Measurements from ENCODE around the gene NXPH1. TPM values are rescaled to one million over a fixed set of nuclear protein-coding genes. Genes with fewer than 3 reads are reported as not detected.

NXPH1 gene
- polyA plus RNA-seq, 1 donor (not counting 4 experiments of a cell fraction or from before 2014, with no cell fraction given): not detected

- no peaks in the 10 kb centered on the region for H3K9me1 ChIP-seq (ENCODE audit: control insufficient read depth, extremely low read depth, insufficient read depth, low read length)
- no peak overlapping the region for H3K27ac ChIP-seq (ENCODE audit: control insufficient read depth, insufficient read depth, low read length)
- no peaks in the 10 kb centered on the region for H4K20me1 ChIP-seq (ENCODE audit: control insufficient read depth, extremely low read depth, insufficient read depth, low read length)
- H3K4me1 ChIP-seq (ENCODE audit: control insufficient read depth, extremely low read depth, insufficient read depth, low read length): no peaks in the 10 kb centered on the region
- no peak overlapping the region for H3K4me2 ChIP-seq (ENCODE audit: control insufficient read depth, extremely low read depth, insufficient read depth, low read depth, low read length)
- dilution Hi-C loops (cut with MboI; ENCODE audit: extremely low pct_ligation_motif_present, low sequenced_read_pairs): no loop called here
- TF ChIP-seq CTCF (optimal IDR thresholded peaks at IDR 0.05 in 1 of 3, IDR thresholded peaks at IDR 0.05 in 1 of 3, conservative IDR thresholded peaks at IDR 0.05 in 1 of 3; ENCODE audit: extremely low read depth in 1 of 3, insufficient read depth in 2 of 3, low read length in 3 of 3) (no peak), EZH2 (IDR thresholded peaks at IDR 0.05; ENCODE audit: low read length) (no peak)
- H3K9ac ChIP-seq (ENCODE audit: control insufficient read depth, extremely low read depth, insufficient read depth, low read length): no peak overlapping the region
- no peaks in the 10 kb centered on the region for H3K9me3 ChIP-seq (ENCODE audit: control insufficient read depth, low read depth, low read length)
- no peak for FAIRE-seq
- no peaks in the 10 kb centered on the region for H3K27me3 ChIP-seq (ENCODE audit: control insufficient read depth, extremely low read depth, insufficient read depth, low read length)
- H3K4me3 ChIP-seq (ENCODE audit: control insufficient read depth in 2 of 3, extremely low read depth in 1 of 3, insufficient read depth in 2 of 3, low read depth in 1 of 3, low read length in 3 of 3): no peak overlapping the region
- no peak overlapping the region for H2AFZ ChIP-seq (ENCODE audit: control insufficient read depth, low read length)
- no peaks in the 10 kb centered on the region for H3K36me3 ChIP-seq (ENCODE audit: control insufficient read depth in 2 of 2, extremely low read depth in 1 of 2, insufficient read depth in 2 of 2, low read length in 2 of 2)
- no peaks in the 10 kb centered on the region for H3K79me2 ChIP-seq (ENCODE audit: control insufficient read depth, insufficient read depth, low read length)
- no peak for DNase-seq (ENCODE audit: low read depth, low spot score)
Measured at GRCh38 chr7:8388257-8388625, 45.2 kb upstream of the NXPH1 start.

DNA sequence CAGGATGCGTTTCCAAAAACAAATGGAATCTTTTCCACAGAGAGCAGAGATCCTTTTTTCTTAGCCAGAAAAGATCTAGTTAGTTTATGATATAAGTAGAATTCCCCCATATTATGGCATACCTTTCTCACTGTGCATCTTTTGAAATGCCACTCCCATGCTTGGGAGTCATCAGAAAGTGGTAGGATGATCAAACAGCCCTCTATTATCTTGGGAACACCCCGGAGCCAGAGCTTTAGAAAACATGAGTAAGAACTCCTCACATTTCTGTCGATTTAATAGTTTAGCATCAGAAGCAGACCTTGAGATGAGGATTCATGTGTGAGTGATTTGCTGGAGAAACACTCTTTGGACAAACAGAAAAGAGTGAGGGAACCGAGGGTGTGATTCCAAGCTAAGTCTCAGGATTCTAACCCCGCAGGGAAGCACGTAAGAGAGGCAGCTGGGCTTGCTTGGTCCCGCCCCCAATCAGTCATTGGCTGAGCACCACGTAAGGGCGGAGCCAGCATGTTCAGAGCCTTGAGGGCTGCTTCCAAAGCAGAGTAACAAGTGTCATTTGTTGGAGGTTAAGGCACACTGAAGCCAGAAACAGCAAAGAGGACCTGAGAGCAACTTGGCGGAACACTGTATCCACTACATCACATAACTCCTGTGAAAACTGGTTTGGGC, 43.7 kb upstream of the NXPH1 start:
- Histone ChIP-seq H3K27ac (ENCODE audit: control insufficient read depth, insufficient read depth, low read length) (no peak overlapping the region), H3K79me2 (ENCODE audit: control insufficient read depth, insufficient read depth, low read length) (no peaks in the 10 kb centered on the region), H4K20me1 (ENCODE audit: control insufficient read depth, extremely low read depth, insufficient read depth, low read length) (no peaks in the 10 kb centered on the region), H3K36me3 (ENCODE audit: control insufficient read depth in 2 of 2, extremely low read depth in 1 of 2, insufficient read depth in 2 of 2, low read length in 2 of 2) (no peaks in the 10 kb centered on the region), H3K4me1 (ENCODE audit: control insufficient read depth, extremely low read depth, insufficient read depth, low read length) (no peaks in the 10 kb centered on the region), H3K4me3 (ENCODE audit: control insufficient read depth in 2 of 3, extremely low read depth in 1 of 3, insufficient read depth in 2 of 3, low read depth in 1 of 3, low read length in 3 of 3) (no peak overlapping the region), H3K4me2 (ENCODE audit: control insufficient read depth, extremely low read depth, insufficient read depth, low read depth, low read length) (no peak overlapping the region), H3K9ac (ENCODE audit: control insufficient read depth, extremely low read depth, insufficient read depth, low read length) (no peak overlapping the region), H3K27me3 (ENCODE audit: control insufficient read depth, extremely low read depth, insufficient read depth, low read length) (no peaks in the 10 kb centered on the region), H3K9me3 (ENCODE audit: control insufficient read depth, low read depth, low read length) (no peaks in the 10 kb centered on the region), H2AFZ (ENCODE audit: control insufficient read depth, low read length) (no peak overlapping the region), H3K9me1 (ENCODE audit: control insufficient read depth, extremely low read depth, insufficient read depth, low read length) (no peaks in the 10 kb centered on the region)
- DNase-seq (ENCODE audit: low read depth, low spot score) (no peak), FAIRE-seq (no peak)
- TF ChIP-seq CTCF (optimal IDR thresholded peaks at IDR 0.05 in 1 of 3, IDR thresholded peaks at IDR 0.05 in 1 of 3, conservative IDR thresholded peaks at IDR 0.05 in 1 of 3; ENCODE audit: extremely low read depth in 1 of 3, insufficient read depth in 2 of 3, low read length in 3 of 3): no peak
- no peak for TF ChIP-seq EZH2 (IDR thresholded peaks at IDR 0.05; ENCODE audit: low read length)
- dilution Hi-C loops (cut with MboI; ENCODE audit: extremely low pct_ligation_motif_present, low sequenced_read_pairs): no loop called here

Data from keratinocyte (primary cell).